RWPE2 (cell line): ENCODE data around the gene ROBO1.

Experiments used
- ATAC-seq: fragments of 200-7000 bp; cut with Tn5 transposase; 3 replicates; pipeline ENCODE4 v1.9.1; 2021; ENCODE audit warnings: low read depth
- DNase-seq: peaks from one replicate; pipeline ENCODE4 v3.0.0-alpha.2; 2020; ENCODE audit warnings: low spot score
- H3K27ac ChIP-seq: fragments of 450-650 bp; 2 replicates; pipeline ENCODE4 v1.5.1; 2017; ENCODE audit warnings: mild to moderate bottlenecking; ENCODE audit not compliant: poor library complexity, severe bottlenecking
- H3K27me3 ChIP-seq: fragments of 250-450 bp; sonication (Bioruptor Pico); 2 replicates; pipeline ENCODE4 v1.5.1; 2021; ENCODE audit warnings: mild to moderate bottlenecking, moderate library complexity; ENCODE audit not compliant: insufficient read depth, poor library complexity, severe bottlenecking
- H3K36me3 ChIP-seq: fragments of 250-450 bp; sonication (Bioruptor Pico); 2 replicates; pipeline ENCODE4 v1.5.1; 2020; ENCODE audit warnings: low read depth, mild to moderate bottlenecking, moderate library complexity
- H3K4me1 ChIP-seq: fragments of 250-450 bp; sonication (Bioruptor Pico); 2 replicates; pipeline ENCODE4 v1.5.1; 2021; ENCODE audit warnings: mild to moderate bottlenecking, moderate library complexity; ENCODE audit not compliant: insufficient read depth, poor library complexity, severe bottlenecking
- H3K4me3 ChIP-seq: fragments of 250-450 bp; sonication (Bioruptor Pico); 2 replicates; pipeline ENCODE4 v1.5.1; 2021; ENCODE audit warnings: mild to moderate bottlenecking, moderate library complexity; ENCODE audit not compliant: severe bottlenecking
- H3K9me3 ChIP-seq: fragments of 250-450 bp; sonication (Bioruptor Pico); 2 replicates; pipeline ENCODE4 v1.5.1; 2021; ENCODE audit warnings: mild to moderate bottlenecking, moderate library complexity; ENCODE audit not compliant: severe bottlenecking
- CTCF ChIP-seq: fragments of 450-650 bp; IDR thresholded peaks from one replicate; pipeline ENCODE4 v1.5.1; 2017; ENCODE audit warnings: mild to moderate bottlenecking, moderate library complexity; ENCODE audit not compliant: poor library complexity, severe bottlenecking

ROBO1 gene

GRCh38 chr3:78863306-78864203 lies 904.2 kb downstream of the ROBO1 start:
- no peaks in the 10 kb centered on the region for H3K9me3 ChIP-seq
- H3K4me3 ChIP-seq: no peak overlapping the region
- H3K27me3 ChIP-seq: no peaks in the 10 kb centered on the region
- ATAC-seq: no peak
- no peak for DNase-seq
- H3K36me3 ChIP-seq: no peaks in the 10 kb centered on the region
- H3K4me1 ChIP-seq: no peaks in the 10 kb centered on the region
- no peak for TF ChIP-seq CTCF
- H3K27ac ChIP-seq: no peak overlapping the region

- Histone ChIP-seq H3K27ac (no peak overlapping the region), H3K4me1 (no peaks in the 10 kb centered on the region), H3K36me3 (no peaks in the 10 kb centered on the region), H3K4me3 (no peak overlapping the region), H3K9me3 (no peaks in the 10 kb centered on the region), H3K27me3 (no peaks in the 10 kb centered on the region)
- TF ChIP-seq CTCF: no peak
- no peak for ATAC-seq
- DNase-seq: no peak
These were observed 906.6 kb downstream of the ROBO1 start for GRCh38 chr3:78861156-78861555.

GRCh38 chr3:78860567-78860966 lies 907.2 kb downstream of the ROBO1 start:
- H3K27ac ChIP-seq: no peak overlapping the region
- no peaks in the 10 kb centered on the region for H3K4me1 ChIP-seq
- no peak for TF ChIP-seq CTCF
- H3K4me3 ChIP-seq: no peak overlapping the region
- ATAC-seq: no peak
- H3K9me3 ChIP-seq: no peaks in the 10 kb centered on the region
- no peaks in the 10 kb centered on the region for H3K27me3 ChIP-seq
- no peaks in the 10 kb centered on the region for H3K36me3 ChIP-seq
- no peak for DNase-seq

- Histone ChIP-seq H3K27me3 (no peaks in the 10 kb centered on the region), H3K4me3 (no peak overlapping the region), H3K4me1 (no peaks in the 10 kb centered on the region), H3K27ac (no peak overlapping the region), H3K9me3 (no peaks in the 10 kb centered on the region), H3K36me3 (no peaks in the 10 kb centered on the region)
- no peak for TF ChIP-seq CTCF
- no peak for DNase-seq
- no peak for ATAC-seq
These were observed 908.9 kb downstream of the ROBO1 start for GRCh38 chr3:78858910-78859309.

GRCh38 chr3:78858174-78858573 lies 909.6 kb downstream of the ROBO1 start:
- ATAC-seq (no peak), DNase-seq (no peak)
- H3K4me3 ChIP-seq: no peak overlapping the region
- no peaks in the 10 kb centered on the region for H3K4me1 ChIP-seq
- TF ChIP-seq CTCF: no peak
- H3K27ac ChIP-seq: no peak overlapping the region
- H3K27me3 ChIP-seq: no peaks in the 10 kb centered on the region
- no peaks in the 10 kb centered on the region for H3K36me3 ChIP-seq
- H3K9me3 ChIP-seq: no peaks in the 10 kb centered on the region
